GM18498 (cell line): ENCODE data around the gene NEURL1B.
"Not testable (repeated sequence)": the region's sequence is repeated elsewhere in the genome, so short reads cannot be mapped to it uniquely, and the experiment has no call there.

Source experiments
- ATAC-seq: cut with Tn5 transposase; IDR thresholded peaks from one replicate; pipeline ENCODE4 v1.9.1; 2021; ENCODE audit warnings: mild to moderate bottlenecking, moderate library complexity; ENCODE audit not compliant: unreplicated experiment

Gene NEURL1B

GRCh38 chr5:172694061-172694460 lies 53.0 kb downstream of the NEURL1B start:
- no peak for ATAC-seq

- no peak for ATAC-seq
Measured at GRCh38 chr5:172694541-172694940, 53.5 kb downstream of the NEURL1B start.

- ATAC-seq = no peak
Measured at GRCh38 chr5:172695232-172696054, 54.4 kb downstream of the NEURL1B start.

GRCh38 chr5:172696171-172696849 lies 55.2 kb downstream of the NEURL1B start:
- ATAC-seq = no peak

- ATAC-seq = peak; percentile 83
Measured at GRCh38 chr5:172697123-172698121, 56.4 kb downstream of the NEURL1B start.

- ATAC-seq = no peak
Measured at GRCh38 chr5:172699423-172699822, 58.4 kb downstream of the NEURL1B start.

GRCh38 chr5:172699999-172700364 lies 58.9 kb downstream of the NEURL1B start:
- no peak for ATAC-seq

GRCh38 chr5:172700365-172701290 lies 59.6 kb downstream of the NEURL1B start:
- no peak for ATAC-seq

GRCh38 chr5:172701291-172701656 lies 60.2 kb downstream of the NEURL1B start:
- ATAC-seq = no peak

- no peak for ATAC-seq
Measured at GRCh38 chr5:172703952-172704351, 62.9 kb downstream of the NEURL1B start.

- no peak for ATAC-seq
Measured at GRCh38 chr5:172705576-172706084, 64.6 kb downstream of the NEURL1B start.

GRCh38 chr5:172706796-172707195 lies 65.7 kb downstream of the NEURL1B start:
- ATAC-seq = no peak

GRCh38 chr5:172707285-172708182 lies 66.5 kb downstream of the NEURL1B start:
- ATAC-seq = no peak

GRCh38 chr5:172708183-172708505 lies 67.1 kb downstream of the NEURL1B start:
- ATAC-seq = no peak

- ATAC-seq = no peak
Measured at GRCh38 chr5:172710676-172711075, 69.6 kb downstream of the NEURL1B start.

GRCh38 chr5:172711321-172711861 lies 70.3 kb downstream of the NEURL1B start:
- ATAC-seq = not testable (repeated sequence)

GRCh38 chr5:172712610-172713009 lies 71.5 kb downstream of the NEURL1B start:
- ATAC-seq = no peak

- peak; percentile 41 for ATAC-seq
Measured at GRCh38 chr5:172713113-172713808, 72.2 kb downstream of the NEURL1B start.
